Measurements from ENCODE around the gene CTBP2.

The CTBP2 gene

GRCh38 chr10:125087897-125088215 lies 72.5 kb downstream of the CTBP2 start:
- no peak for DNase-seq (ENCODE audit: low read depth, low spot score)
- CTCF ChIA-PET, result interaction anchor here (0.7 to 4.6 kb wide), 4 partner anchors 9 to 40 kb away, joined by 3 to 20 read pairs (median 4); no protein-coding TSS in a partner anchor
- TF ChIP-seq CTCF (IDR thresholded peaks at IDR 0.05; ENCODE audit: insufficient read depth, low read length, missing control alignments), result no peak
- no peak overlapping the region for H3K4me3 ChIP-seq (ENCODE audit: low read depth, low read length)
- POLR2A ChIA-PET, result no interaction called here

GRCh38 chr10:125087191-125087896 lies 73.0 kb downstream of the CTBP2 start:
- CTCF ChIA-PET, result interaction anchor here (0.7 to 4.6 kb wide), 4 partner anchors 8 to 40 kb away, joined by 3 to 20 read pairs (median 4); no protein-coding TSS in a partner anchor
- no peak for TF ChIP-seq CTCF (IDR thresholded peaks at IDR 0.05; ENCODE audit: insufficient read depth, low read length, missing control alignments)
- no peak for DNase-seq (ENCODE audit: low read depth, low spot score)
- POLR2A ChIA-PET, result no interaction called here
- no peak overlapping the region for H3K4me3 ChIP-seq (ENCODE audit: low read depth, low read length)

- H3K4me3 ChIP-seq (ENCODE audit: low read depth, low read length), result no peak overlapping the region
- no peak for TF ChIP-seq CTCF (IDR thresholded peaks at IDR 0.05; ENCODE audit: insufficient read depth, low read length, missing control alignments)
- DNase-seq (ENCODE audit: low read depth, low spot score), result no peak
- CTCF ChIA-PET, result interaction anchor here (1.1 to 4.6 kb wide), 3 partner anchors 23 to 53 kb away, joined by 3 to 20 read pairs (median 3); no protein-coding TSS in a partner anchor
- POLR2A ChIA-PET, result no interaction called here
Measured at GRCh38 chr10:125086691-125087090, 73.7 kb downstream of the CTBP2 start.

- no peak overlapping the region for H3K4me3 ChIP-seq (ENCODE audit: low read depth, low read length)
- DNase-seq (ENCODE audit: low read depth, low spot score), result no peak
- TF ChIP-seq CTCF (IDR thresholded peaks at IDR 0.05; ENCODE audit: insufficient read depth, low read length, missing control alignments), result no peak
- ChIA-PET CTCF (interaction anchor here (1.0 to 4.6 kb wide), 7 partner anchors 11 to 52 kb away, joined by 3 to 35 read pairs (median 5); no protein-coding TSS in a partner anchor), POLR2A (interaction anchor here (1.1 kb wide), 1 partner anchor 24 kb away, joined by 3 read pairs; no protein-coding TSS in a partner anchor)
Measured at GRCh38 chr10:125085258-125086054, 74.9 kb downstream of the CTBP2 start.

GRCh38 chr10:125084614-125085257 lies 75.6 kb downstream of the CTBP2 start:
- no peak overlapping the region for H3K4me3 ChIP-seq (ENCODE audit: low read depth, low read length)
- no peak for DNase-seq (ENCODE audit: low read depth, low spot score)
- no peak for TF ChIP-seq CTCF (IDR thresholded peaks at IDR 0.05; ENCODE audit: insufficient read depth, low read length, missing control alignments)
- ChIA-PET CTCF (interaction anchor here (1.0 to 4.6 kb wide), 9 partner anchors 11 to 92 kb away, joined by 3 to 35 read pairs (median 4); no protein-coding TSS in a partner anchor), POLR2A (interaction anchor here (0.6 to 1.8 kb wide), 3 partner anchors 20 to 136 kb away, joined by 3 to 8 read pairs (median 4); no protein-coding TSS in a partner anchor)
